IPS DF 4.7 (cell line): ENCODE measurements around the gene SPATA2.
"Not testable (repeated sequence)": the region's sequence is repeated elsewhere in the genome, so short reads cannot be mapped to it uniquely, and the experiment has no call there.

Experiments used
- DNase-seq: peaks from one replicate; pipeline ENCODE4 v3.0.0-alpha.2; 2013; ENCODE audit warnings: low spot score; ENCODE audit errors: extremely low read depth

Gene SPATA2

DNA sequence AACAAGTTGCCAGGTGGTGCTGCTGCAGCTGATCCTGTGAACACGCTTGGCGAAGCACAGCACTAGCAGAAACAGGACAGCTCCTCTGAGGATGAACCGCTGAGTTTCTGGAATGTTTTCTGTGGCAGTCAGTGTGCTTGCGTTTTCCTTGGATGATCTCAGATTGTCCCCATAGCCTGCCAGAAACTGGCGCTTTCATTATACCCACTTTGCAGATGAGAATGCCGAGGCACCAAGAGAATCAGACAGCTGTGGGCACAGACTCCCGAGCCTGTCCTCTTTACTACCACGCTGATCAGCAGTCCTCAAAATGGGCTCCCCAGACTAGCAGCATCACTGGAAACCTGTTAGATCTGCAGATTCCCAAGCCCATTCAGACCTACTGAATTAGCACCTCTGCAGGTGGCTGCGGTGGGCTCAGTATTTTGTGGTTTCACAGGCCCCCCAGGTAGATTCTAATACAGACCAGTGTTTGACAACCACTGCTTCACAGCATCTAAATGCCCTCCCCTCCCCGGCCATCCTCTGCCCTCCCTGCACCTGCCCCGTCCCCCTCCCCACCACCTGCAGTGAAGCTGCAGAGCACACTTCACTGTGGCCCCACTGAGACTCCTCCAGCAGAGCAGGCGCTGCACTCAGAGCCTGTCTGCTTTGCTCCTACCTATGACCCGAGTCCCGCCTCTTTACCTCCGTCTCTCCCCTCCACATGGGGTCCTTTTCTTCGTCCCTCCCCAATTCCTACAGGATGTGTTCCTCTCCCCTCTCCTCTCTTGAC, 29.6 kb downstream of the SPATA2 start:
- no peak for DNase-seq

- DNase-seq: no peak
Measured at GRCh38 chr20:49883246-49883802, 32.0 kb downstream of the SPATA2 start.

DNA sequence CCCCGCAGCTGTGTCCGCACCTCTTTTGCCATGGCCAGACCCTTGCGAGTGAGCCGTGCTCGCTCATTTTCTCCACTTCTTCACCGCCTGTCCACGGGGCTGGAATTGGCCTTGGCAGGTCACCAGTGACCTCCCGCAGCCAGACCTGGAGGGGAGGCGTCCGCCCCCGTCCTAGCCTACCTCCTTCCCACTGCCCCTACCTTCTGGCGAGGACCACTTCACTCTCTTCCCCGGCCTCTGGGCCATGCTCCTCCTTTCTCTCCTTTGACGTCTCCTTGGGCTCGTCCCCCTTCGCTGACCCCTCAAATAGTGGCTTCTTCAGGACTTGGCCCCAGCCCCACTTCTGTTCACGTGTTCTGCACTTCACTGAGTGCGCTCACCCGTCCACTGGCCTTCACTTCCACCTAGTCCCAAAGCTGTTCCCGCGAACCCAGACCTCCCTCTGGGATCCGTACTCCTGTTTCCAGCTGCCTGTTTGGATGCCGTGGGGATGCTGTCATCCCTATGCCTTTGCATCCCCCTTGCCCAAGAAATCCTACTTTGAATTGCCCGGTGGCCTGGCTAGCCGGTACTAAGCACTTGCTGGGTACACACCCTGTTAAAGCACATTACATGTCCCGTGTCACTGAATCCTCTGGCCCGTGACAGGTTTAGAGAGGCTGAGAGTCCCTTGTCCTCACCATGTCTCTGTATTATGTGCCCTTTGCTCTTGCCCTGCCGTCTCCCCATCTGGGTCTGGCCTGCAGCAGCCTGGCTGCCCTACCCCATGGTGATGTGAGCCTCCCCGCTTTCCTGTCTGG, 33.0 kb downstream of the SPATA2 start:
- no peak for DNase-seq

DNA sequence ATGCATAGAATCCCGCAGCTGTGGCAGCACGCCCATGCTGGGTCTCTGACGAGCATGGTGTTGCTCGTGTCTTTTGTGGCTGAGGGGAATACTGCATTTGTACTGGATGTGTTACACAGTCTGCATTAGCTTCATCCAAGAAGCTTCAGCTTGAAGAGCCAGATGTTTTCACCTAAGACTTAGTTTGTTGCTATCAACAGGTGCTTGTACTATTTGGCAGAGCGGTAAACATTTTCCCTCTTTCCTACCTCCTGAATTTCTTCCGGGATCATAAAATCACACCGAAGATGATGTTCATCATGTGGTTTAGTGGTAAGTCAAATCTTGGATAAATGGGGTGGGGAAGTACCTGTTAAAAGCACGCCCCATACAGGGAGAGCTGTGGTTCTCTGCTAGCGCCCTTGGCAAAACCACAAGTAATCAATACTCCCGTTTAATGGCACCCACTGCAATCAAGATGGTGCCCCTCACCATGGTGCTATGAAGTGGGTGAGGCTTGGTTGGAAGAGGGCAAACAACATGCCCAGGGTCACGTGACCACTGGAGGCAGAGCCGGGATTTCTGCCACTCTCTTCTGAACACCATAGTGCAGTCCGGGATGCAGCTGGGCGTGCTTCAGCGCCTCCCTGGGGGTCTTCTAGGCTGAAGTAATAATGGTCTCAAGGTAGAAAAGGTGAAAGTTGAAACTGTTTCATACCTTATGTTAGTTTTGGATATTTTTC, 34.4 kb downstream of the SPATA2 start:
- no peak for DNase-seq

- no peak for DNase-seq
Measured at GRCh38 chr20:49880177-49880576, 35.2 kb downstream of the SPATA2 start.

DNA sequence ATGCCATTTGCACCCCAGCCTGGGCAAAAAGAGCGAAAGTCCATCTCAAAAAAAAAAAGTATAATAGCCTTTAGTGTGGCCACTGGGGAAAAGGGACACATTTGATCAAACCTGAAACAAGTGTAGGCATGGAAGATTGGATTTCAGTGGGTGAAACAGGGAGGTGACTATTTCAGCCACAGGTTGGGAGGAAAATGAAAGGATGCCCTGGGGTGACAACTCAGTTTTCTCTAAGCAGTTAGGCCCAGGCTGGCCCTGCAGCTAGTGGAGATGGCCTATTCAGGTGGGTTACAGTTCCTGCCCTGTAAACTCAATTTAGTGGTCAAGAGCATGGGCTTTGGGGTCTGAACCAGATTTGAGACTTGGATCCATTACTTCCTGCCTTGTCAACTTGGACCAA, 36.4 kb downstream of the SPATA2 start:
- no peak for DNase-seq

GRCh38 chr20:49877386-49877921, 37.9 kb downstream of the SPATA2 start:
- DNase-seq: no peak

GRCh38 chr20:49874696-49875095, 40.6 kb downstream of the SPATA2 start:
- DNase-seq: no peak

- no peak for DNase-seq
Measured at GRCh38 chr20:49872056-49872455, 43.3 kb downstream of the SPATA2 start.

DNA sequence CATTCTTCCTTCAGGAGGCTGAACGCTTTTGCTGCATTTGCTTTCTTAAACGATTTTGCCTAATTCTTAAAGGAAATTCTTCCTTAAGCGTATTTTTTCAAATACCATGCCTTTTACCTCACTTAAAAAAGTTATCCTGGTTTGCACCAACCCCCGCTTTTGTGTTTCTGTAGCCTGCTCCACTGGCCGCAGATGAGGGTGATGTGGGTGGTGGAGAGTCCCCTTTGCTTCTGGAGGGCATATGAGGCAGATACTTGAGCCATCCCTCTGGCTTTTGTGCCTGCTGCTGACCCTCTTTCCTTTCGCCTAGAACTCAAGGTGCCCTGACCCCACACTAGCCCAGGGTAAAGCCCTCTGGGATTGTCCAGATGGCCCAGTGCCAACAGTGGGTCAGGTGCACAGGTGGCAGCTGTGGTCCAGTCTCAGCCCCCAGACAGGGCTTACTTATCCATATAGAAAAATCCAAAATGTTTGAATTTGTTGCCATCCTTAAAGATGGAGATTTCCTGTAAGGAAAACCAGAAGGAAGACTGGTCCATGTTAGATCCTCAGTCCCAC, 43.9 kb downstream of the SPATA2 start:
- no peak for DNase-seq

- DNase-seq: no peak
Measured at GRCh38 chr20:49870261-49870660, 45.1 kb downstream of the SPATA2 start.

GRCh38 chr20:49868964-49869363, 46.4 kb downstream of the SPATA2 start:
- no peak for DNase-seq

DNA sequence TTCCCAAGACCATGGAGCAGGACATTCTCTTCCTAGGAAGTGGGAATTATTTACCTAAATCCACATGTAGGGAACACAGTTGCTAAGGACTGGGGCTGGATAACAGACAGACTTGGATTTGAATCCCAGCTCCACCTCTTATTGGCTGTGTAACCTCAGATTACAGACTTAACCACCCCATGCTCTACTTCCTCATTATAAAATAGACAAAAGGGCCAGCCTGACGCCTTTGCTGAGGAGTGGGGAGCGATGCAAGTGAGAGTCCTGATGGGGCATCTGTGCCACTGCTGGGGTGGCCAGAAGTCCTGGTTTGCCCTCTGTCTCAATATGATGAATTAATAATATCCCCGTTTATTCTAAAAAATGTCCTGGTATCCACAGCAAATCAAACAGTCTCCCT, 46.8 kb downstream of the SPATA2 start:
- DNase-seq: no peak

DNA sequence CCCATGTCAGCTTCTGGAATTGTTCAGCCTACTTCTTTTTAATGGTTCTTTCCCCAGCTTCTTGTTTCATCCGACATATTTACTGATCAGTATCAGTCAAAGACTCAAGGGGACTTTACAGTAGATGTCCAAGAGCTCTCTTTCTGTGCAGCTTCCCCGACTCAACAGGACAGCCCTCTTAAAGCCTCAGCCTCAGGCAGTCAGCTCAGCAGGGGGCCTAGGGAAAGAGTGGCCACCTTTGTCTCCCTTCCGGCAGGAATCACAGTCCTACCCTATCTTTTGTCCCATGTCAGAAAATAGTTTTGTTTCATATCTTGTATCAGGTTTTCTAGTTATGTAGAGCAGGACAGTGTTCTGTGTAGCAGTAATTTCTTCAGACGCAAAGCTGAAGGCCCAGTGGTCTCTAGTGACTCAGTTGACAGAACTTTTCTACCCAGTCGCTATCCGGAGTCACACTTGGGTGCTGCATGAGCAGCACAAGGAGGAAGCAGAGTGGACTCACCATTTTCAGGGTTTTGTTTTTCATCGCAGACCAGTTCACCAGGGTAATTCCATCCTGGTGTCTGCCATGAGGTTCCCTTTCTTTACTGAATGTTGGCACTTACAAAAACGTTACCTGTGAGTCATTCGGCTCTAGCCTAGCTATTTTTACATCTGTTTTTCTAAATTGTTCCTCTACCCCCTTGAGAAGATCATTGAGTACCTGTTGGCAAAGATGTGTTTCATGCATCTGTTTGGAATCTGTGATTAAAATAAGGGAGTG, 47.7 kb downstream of the SPATA2 start:
- DNase-seq: no peak

DNA sequence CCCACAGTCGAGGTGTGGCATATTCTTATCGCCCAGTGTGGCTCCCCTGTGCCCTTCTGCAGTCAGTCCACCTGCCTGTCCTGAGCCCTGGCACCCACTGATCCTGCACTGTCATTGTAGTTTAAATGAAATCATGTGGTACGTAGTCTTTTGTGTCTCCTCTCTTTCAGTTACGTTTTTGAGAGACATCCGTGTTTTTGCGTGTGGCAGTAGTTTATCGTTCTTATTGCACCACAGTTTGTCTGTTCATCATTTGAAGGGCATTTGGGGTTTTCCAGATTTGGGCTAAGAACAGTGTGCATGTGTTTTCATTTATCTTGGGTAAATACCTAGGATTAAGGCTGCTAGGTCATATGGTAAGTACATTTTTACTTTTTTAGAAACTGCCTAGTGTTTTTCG, 49.3 kb downstream of the SPATA2 start:
- no peak for DNase-seq

DNA sequence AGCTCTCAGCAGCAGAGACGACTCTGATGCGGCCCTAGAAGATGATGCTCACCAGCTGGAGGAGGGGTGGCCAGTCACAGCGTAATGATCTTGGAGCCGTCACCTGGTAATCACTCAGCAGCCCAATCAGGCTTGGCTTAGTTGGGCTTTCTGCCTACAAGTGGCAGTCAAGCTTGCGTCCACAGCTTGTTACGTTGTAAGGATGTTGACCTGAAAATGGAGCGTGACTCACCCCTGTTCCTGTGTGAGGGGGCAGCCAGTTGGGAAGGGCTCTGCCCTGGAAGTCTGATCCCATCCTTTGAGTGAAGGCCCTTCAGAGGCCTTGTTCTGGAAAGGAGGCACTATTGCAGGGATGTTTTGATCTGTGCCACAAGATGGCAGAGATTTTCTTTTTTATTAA, 49.8 kb downstream of the SPATA2 start:
- DNase-seq: no peak

DNA sequence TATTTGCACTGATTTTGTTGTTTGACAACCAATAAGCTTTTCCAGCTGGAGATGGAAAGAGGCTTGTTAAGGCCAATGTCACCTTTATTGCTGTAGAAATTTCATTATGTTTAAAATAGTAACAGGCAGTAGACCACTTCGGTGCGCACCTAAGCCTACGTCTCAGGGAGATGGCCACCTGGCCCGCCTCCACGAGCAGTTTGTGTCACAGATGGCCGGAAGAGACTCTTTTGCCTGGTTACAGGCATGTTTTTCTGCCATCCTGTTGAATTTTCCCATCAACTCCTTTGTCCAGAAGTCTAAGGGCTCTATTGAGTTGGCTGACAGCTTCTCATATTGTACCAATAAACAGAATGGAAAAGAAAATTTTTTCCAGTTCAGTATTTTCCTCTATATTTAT, 51.7 kb downstream of the SPATA2 start:
- DNase-seq: no peak

GRCh38 chr20:49862607-49863200, 52.6 kb downstream of the SPATA2 start:
- no peak for DNase-seq

DNA sequence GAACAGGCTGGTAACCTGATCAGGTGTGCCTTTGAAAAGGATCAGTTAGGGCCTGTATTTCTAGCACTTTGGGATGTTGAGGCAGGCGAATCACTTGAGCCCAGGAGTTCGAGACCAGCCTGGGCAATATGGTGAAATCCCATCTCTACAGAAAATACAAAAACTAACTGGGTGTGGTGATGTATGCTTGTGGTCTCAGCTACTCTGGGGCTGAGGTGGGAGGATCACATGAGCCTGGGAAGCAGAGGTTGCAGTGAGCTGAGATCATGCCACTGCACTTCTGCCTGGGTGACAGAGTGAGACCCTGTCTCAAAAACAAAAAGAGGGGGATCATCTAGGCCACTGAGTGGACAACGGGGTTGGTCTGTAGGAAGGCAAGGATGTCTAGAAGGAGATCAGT, 54.1 kb downstream of the SPATA2 start:
- not testable (repeated sequence) for DNase-seq

GRCh38 chr20:49859807-49860206, 55.5 kb downstream of the SPATA2 start:
- DNase-seq: no peak
